HT1080 (cell line): ENCODE measurements around the gene ZBTB8A. TPM values are rescaled to one million over a fixed set of nuclear protein-coding genes. Genes with fewer than 3 reads are reported as not detected.
"Not testable (repeated sequence)": the region's sequence is repeated elsewhere in the genome, so short reads cannot be mapped to it uniquely, and the experiment has no call there.

Source experiments
- DNase-seq: peaks from one replicate; pipeline ENCODE4 v3.0.0-alpha.2; 2015; ENCODE audit warnings: low read depth
- polyA plus RNA-seq, 2 experiments: library from polyadenylated mRNA; depleted of rRNA; stranded (reverse); fragments of >200 nt; gene quantifications; 2 replicates each; pipeline ENCODE4 v1.2.3, GENCODE V29; 2015
- total RNA-seq: library from RNA; depleted of rRNA; stranded (reverse); fragments of >200 nt; shearing (Covaris generic); gene quantifications from 2 replicates; pipeline ENCODE4 v1.2.3, GENCODE V29; 2014; rRNA removed

ZBTB8A gene
- 1.9 and 3.1 TPM in 2 replicates for total RNA-seq
- polyA plus RNA-seq (2015; cell fraction: cytosol; rRNA removed), result 2.1 and 2.3 TPM in 2 replicates
- 2.4 and 3.0 TPM in 2 replicates for polyA plus RNA-seq (2015; cell fraction: nucleus; rRNA removed)

DNA sequence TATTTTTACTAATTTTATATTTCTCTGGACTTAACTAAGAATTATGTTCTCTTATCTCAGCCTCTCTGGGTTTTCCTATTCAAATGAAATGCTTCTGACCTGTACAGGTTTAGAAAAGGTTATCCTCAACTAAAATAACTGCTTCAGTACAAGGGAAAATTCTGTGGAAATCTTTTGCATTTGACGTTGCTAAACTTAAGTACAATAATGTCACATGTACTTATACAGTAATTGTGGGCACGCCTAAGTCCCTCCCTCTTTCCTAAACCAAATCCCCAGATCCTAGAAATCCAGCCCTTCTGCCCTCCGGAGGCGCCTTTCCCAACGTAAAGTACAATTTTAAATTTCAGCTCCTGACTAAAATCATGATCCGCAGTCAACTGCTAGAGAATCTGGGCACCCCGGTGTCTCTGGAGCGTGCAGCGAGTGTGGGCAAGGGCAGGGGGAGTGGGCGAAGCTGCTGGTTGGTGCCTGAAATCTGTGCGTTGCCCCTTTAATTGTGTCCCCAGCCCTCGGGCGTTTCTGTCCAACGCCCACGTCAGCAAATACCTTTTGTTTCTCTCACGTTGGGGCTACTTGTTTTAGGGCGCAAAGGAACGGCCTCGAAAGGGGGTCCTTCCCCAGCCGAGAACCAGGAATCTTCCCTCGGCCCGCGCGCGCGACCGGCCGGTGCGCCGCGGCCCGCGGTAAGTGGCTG, at the start of gene ZBTB8A:
Gene ZBTB8A, plus strand, starts transcription at position 541 of the 697 bp plus-strand sequence. CDS start 53,505 bp downstream, outside the sequence.
- peak; percentile 61 for DNase-seq

DNA sequence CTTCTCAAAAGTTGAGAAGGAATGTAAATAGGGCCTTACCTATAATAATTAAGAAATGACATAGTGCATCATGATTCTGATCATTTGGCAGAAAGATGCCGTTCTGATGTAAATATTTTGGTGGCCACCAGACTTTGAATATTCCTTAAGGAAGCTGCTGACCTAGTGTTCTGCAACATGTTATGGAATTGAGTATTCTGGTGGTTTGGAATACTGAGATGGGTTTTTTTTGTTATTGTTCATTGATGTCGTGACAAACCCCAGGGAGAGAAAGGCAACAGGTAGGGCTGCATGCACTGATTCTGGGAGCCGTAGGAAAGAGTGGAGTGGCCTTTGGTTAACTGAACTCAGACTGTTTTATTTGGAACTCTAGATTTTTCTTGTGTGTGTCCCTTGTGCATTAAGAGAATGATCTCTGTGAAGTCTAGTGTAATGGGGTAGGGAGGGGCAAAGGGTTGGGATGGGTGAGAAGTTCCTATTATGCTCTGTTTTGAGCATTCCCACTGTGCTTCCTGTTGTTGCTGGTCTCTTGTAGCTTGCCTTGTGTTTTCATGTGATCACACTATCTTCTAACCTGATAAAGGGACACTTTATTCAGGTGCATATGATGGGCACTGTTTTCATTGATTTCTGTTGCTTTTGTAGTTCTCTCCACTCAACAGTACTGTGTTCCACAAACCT, 49.3 kb upstream of the ZBTB8A start:
- no peak for DNase-seq

DNA sequence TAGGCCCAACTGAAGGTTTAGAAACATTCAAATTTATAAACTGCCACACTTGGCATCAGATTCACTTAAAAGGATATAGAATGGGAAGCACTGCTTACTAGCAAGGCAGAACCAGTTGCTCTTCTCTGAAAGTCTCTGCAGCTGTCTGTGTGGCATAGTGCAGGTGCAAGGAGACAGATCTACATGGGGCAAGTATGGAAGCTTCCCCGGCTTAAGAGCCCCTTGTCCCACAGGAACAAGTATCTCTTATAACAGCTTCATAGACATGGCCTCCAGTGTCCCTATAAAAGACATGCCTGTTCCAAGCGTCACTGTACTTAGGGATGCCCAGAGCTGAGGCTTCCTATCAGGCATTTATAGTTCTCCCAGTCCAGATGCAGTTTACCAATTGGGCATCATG, 47.8 kb upstream of the ZBTB8A start:
- no peak for DNase-seq

DNA sequence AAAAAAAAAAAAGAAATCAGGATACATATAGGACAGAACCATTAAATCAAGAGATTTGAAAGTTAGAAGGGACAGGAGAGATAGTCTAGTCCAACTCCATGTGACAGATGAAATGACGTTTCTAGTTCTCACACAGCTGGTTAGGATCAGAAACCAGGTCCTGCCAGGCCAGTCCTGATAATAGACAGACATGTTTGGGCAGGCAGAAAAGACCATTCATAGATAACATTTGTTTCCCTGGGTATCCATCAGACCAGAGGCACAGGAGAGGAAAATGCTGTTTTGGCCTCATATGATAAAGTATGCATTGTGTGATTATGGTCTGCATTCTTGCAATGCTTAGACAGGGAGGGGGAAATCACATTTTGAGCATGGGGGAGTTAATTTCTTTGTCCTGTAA, 45.0 kb upstream of the ZBTB8A start:
- DNase-seq, result no peak

DNA sequence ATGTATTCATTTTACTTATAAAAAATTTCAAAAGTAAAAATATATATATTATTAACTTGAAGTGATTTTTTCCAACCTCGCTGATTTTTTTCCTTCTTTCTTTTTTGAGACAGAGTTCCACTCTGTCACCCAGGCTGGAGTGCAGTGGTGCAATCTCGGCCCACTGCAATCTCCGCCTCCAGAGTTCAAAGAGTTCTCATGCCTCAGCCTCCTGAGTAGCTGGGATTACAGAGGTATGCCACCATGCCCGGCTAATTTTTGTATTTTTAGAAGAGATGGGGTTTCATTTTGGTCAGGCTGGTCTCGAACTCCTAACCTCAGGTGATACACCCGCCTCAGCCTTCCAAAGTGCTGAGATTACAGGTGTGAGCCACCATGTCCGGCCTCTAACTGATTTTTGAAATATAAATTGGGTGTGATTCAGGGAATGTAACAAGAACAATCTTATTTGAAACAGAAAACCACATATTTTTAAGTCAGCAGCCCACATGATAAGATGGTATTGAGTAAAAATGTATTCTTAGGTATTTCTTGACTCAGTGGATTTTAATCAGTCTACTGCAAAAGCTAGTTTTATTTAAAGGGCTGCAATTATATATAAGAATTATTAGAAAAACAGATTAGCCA, 44.4 kb upstream of the ZBTB8A start:
- DNase-seq, result no peak

DNA sequence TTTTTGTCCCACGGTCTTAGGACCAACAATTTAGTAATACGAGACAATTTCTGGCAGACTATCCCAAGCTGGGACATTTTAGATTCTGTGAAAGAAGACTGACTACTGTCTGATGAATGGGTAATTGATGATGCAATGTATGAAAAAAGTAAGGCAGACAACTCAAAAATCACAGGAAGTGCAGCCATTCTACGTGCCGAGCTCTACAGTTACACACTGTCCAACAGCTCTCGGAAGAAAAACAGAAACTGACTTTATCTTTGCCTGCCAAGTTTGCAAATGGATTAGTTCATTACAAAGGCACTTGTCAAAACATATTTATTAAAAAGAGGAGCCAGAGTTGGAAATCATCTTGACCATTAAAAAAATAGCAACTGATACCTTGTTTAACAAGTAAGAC, 43.1 kb upstream of the ZBTB8A start:
- DNase-seq, result peak; percentile 50

DNA sequence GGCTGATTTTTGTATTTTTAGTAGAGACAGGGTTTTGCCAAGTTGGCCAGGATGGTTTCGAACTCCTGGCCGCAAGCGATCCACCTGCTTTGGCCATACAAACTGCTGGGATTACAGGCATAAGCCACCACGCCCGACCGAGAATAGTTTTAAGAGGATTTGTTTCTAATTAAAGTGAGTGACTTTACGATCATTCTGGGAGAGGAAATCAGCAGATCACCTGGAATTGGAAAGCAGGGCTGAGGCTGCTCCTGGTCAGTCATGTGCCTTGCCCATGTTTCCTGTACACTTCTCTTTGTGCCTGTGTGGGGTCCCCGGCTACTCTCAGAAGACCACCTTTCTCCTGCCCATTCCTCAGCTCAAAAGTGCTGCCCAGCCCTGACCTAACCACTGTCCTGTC, 40.5 kb upstream of the ZBTB8A start:
- no peak for DNase-seq

DNA sequence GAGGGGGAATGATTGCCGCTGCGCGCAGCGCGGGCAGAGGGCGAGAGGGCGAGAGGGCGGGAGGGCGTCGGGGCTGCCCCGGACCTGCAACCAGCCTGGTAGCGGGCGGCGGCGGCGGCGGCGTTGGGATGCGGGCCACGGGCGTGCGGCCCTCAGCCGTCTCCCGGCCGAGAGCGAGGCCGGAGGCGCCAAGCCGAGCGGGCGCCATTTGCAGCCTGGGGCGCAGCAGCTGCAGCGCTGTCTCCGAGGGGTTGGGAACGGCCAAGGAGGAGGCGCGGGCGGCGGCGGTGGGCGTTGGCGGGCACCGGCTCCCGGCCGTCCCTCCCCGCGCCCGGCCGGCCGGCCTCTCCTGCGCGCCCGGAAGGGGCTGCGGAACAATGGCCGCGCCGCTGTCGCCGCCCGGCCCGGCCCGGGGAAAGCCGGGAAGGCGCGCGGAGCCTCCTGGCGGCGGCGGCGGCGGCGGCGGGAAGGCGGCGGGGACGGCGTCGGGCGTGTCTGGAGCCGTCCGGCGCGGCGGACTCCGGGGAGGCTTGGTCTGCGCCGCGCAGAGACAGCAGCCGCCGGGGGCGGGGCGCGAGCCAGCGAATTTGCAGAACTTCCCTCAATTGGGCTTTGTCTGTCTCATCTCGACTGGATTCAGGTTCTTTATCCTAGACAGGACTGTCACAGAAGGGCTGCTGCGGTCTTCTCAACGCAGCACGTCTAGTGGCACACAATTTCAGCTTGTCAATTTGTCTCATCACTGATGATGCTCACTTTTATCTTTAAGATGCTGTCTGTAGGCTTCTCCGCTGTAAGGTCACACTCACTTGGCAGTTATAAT, 38.6 kb upstream of the ZBTB8A start:
- peak; percentile 34 for DNase-seq

DNA sequence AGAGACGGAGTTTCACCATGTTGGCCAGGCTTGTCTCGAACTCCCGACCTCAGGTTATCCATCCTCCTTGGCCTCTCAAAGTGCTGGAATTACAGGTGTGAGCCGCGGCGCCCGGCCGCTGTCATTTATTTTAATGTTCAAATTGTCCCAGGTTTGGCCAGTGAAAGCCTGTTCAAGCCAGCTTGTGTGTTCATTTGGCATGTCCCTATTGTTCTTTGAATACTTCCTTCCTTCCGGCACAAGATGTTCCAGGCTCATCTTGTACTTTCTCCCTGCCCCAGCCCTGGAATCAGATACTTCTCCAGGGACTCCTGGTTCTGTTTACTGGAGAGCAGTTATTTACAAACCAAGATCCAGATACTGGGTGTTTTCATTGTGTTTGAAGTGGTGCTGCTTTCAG, 37.4 kb upstream of the ZBTB8A start:
- DNase-seq, result no peak

DNA sequence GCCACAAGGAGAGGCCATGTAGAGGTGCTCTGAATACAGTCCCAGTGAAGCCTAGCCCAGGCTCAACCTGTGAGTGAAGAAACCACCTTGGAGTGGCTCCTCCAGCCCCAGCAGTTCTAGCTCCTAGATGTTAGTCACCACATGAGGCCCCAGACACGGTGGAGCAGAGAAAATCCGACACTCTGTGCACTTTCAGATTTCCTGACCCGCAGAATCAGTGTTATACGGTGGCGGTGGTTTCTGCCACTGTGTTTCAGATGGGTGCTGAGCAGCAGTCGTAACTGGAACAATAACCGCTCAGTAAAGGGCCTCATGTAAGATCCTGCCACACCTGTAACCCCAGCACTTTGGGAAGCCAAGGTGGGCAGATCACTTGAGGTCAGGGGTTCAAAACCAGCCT, 36.1 kb upstream of the ZBTB8A start:
- DNase-seq, result no peak

DNA sequence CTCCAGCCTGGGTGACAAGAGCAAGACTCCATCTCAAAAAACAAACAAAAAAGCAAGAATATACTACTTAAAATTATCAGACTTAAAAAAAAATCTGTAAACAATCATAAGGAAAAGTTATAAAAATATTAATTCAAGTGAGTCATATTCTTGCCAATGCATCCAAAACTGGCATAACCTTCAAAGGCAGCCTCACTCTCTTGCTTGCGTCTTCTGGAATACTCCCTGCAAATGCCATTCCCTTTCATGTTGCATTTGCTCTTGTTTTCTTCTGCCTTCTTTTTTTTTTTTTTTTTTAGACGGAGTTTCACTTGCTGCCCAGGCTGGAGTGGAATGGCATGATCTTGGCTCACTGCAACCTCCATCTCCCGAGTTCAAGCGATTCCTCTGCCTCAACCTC, 32.2 kb upstream of the ZBTB8A start:
- no peak for DNase-seq

DNA sequence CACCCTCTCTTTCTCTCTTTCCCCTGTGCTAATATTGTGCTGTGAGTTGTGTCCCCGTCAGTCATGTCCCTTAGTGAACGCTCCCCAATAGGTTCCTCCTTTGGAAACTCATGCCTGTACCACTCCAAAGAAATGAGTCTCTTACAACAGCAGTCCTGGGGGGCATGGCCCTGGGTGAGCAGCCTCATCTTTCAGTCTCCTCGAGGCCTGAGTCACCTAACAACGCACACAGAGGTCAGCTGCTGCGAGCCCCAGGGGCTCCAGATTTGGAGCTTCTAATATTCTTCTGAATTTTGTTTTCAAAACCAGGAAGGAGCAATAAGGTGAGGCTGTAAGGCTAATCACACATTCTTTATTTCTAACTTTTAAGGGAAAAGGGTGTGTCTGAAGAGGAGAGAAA, 30.5 kb upstream of the ZBTB8A start:
- DNase-seq, result no peak

DNA sequence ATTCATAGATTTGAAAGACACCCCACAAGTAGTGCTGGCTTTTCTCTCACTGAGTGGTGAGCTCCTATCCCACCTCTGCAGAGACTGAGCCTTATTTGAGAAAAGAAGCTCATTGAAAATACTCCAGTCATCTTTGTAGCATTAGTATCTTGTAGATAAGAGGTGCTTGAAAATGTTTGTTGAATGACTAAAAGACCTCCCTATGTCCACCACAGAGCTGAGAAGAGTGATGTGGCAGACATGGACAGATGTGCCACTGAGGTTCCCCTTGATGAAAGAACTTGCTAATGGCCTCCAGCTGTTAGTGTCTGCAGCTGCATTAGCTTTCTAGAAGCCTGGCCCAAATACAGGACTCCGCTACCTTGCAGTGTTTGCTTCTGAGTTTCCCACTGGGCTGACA, 29.3 kb upstream of the ZBTB8A start:
- no peak for DNase-seq

DNA sequence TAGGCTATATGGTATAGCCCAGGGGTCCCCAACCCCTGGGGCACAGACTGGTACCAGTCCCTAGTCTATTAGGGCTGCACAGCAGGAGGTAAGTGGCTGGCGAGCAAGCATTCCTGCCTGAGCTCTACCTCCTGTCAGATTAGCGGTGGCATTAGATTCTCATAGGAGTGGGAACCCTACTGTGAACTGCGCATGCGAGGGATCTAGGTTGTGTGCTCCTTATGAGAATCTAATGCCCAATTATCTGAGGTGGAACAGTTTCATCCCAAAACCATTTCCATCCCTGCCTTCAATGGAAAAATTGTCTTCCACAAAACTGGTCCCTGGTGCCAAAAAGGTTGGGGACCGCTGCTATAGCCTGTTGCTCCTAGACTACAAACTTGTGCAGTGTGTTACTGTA, 22.8 kb upstream of the ZBTB8A start:
- no peak for DNase-seq

DNA sequence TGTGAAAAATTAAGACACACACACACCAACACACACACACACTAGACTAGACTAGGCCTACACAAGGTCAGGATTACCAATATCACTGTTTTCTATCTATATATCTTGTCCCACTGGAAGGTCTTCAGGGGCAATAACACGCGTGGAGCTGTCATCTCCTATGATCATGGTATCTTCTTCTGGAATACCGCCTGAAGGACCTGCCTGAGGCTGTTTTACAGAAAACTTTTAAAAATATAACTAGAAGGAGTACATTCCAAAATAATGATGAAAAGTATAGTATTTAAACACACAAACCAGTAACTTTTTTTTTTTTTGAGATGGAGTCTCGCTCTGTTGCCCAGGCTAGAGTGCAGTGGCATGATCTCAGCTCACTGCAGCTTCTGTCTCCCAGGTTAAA, 20.3 kb upstream of the ZBTB8A start:
- DNase-seq, result no peak

DNA sequence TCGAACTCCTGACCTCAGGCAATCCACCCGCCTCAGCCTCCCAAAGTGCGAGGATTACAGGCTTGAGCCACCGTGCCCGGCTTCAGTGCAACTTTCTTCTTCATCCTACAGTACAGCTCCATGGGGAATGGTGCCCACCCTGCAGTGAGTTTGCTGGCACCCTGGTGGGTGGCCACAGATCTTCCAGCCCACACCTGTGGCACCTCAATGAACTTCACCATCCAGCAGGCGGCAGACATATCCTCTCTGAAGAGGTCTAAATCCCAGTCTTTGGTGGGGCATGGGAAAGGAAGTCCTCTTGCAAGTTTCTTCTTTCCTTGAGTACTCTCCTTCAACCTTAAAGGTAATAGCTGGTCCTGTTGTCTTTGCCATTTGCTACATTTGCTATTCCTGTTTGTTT, 18.1 kb upstream of the ZBTB8A start:
- DNase-seq, result no peak

DNA sequence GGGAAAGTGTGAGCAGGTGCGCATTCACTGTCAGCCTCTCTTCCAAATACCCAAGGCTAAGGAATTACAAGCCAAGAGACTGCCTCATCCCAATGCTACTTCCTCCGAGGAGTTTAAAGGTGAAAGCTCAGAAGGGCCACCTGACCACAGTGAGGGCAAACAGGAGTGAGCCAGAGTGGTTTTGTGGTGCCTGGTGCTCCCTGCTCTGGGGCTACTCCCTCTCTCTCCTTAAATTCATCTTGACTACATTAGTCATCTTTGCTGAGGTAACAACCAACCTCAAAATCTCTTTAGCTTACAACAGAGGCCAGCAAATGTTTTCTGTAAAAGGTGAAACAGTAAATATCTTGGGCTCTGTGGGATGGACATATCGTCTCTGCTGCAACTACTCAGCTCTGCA, 14.2 kb upstream of the ZBTB8A start:
- DNase-seq, result peak; percentile 18

DNA sequence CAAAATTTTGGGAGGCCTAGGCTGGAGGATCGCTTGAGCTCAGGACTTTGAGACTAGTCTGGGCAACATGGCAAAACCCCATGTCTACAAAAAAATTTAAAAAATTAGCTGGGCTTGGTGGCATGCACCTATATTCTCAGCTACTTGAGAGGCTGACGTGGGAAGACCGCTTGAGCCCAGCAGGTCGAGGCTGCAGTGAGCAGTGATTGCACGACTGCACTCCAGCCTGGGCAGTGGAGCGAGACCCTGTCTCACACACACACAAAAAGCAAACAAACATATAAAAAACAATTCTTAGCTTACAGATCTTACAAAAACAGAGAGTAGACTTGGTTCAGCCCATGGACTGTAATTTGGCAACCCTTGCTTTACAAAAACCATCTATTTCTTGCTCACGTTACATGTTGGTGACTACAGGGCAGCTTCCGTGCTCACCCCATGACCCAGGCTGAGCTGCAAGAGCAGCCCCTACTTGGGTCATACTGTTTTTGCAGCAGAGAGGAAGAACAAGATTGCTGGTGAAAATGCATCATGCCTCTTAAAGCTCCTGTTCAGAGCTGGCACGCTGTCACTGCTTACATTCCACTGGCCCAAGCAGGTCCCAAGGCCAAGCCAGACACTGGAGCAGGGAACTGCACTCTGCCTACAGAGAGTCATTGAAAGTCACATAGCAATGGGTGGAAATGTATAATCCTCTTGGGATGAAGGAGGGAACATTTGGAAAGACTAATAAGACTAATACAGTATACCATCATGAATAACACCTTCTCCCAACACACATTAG, 13.4 kb upstream of the ZBTB8A start:
- no peak for DNase-seq

DNA sequence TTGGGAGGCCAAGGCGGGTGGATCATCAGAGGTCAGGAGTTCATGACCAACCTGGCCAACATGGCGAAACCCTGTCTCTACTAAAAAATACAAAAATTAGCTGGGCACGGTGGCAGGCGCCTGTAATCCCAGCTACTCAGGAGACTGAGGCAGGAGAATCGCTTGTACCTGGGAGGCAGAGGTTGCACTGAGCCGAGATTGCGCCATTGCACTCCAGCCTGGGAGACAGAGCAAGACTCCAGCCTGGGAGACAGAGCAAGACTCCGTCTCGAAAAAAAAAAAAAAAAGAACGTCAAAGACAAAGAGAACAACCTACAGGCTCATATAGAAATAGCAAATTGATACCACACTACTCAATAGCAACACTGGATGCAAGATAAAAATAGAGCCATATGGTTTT, 10.7 kb upstream of the ZBTB8A start:
- DNase-seq, result not testable (repeated sequence)

DNA sequence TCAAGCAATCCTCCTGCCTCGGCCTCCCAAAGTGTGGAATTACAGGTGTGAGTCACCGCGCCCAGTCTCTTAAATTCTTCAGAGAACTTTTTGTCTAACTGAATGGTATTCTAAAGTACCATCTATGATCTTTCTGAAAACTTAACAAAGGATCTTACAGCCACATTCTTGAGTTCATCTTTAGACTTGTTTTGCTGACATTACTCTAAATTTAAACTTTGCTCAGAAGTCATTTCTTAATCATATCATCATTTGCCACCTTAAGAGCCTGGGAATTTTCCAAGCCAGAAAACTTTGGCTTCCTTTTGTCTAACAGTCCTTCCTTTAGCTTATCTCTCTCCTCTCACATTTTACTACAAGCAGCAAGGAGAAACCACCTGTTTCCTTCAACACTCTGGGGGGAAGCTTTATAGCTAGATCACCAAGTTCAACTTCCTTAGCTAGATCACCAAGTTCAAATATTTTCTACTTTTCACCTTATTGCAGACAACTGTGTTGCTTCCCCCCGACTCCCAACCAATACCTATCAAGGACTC, 5.4 kb upstream of the ZBTB8A start:
- no peak for DNase-seq

DNA sequence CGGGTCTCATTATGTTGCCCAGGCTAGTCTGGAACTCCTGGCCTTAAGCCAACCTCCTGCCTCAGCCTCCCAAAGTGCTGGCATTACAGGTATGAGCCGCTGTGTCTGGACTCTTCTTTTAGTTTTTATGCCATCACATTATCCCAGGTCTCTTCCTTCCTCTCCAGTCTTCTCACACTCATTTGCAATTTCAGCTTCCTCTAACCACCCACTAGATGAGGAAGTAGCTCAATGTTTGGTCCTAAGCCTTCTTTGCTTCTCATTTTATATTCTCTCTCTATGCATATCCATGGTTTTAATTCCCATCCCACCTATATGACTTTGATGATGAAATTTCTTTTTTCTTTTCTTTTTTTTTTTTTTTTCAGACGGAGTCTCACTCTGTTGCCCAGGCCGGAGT, 3.1 kb upstream of the ZBTB8A start:
- no peak for DNase-seq
